Measurements from ENCODE around the gene TMCO5A.
"Not testable (repeated sequence)": the region's sequence is repeated elsewhere in the genome, so short reads cannot be mapped to it uniquely, and the experiment has no call there.

- not testable (repeated sequence) for TF ChIP-seq CTCF (optimal IDR thresholded peaks at IDR 0.05 in 1 of 3, IDR thresholded peaks at IDR 0.05 in 1 of 3, conservative IDR thresholded peaks at IDR 0.05 in 1 of 3; ENCODE audit: extremely low read depth in 1 of 3, insufficient read depth in 2 of 3, low read length in 3 of 3); EZH2 (IDR thresholded peaks at IDR 0.05; ENCODE audit: low read length)
These were observed 26.3 kb downstream of the TMCO5A start for GRCh38 chr15:37960742-37961141.
